GM23338 (cell line): ENCODE measurements around the gene MED20. TPM values are rescaled to one million over a fixed set of nuclear protein-coding genes. Genes with fewer than 3 reads are reported as not detected.

Experiments
- ATAC-seq: fragments of 200-7000 bp; cut with Tn5 transposase; 3 replicates; pipeline ENCODE4 v1.9.1; 2020
- DNase-seq: peaks from one replicate; pipeline ENCODE4 v3.0.0-alpha.2; 2015; ENCODE audit warnings: low spot score
- H2AFZ ChIP-seq: fragments of 200-600 bp; sonication (generic); 2 replicates; pipeline ENCODE4 v1.8.0; 2016; ENCODE audit warnings: antibody characterized with exemption, mild to moderate bottlenecking, moderate library complexity
- H3F3A ChIP-seq: fragments of 200-600 bp; sonication (generic); replicated peaks from 2 replicates; pipeline ENCODE4 v1.8.0; 2017; ENCODE audit warnings: antibody characterized with exemption, mixed run types, low read depth
- H3K27ac ChIP-seq: fragments of 200-600 bp; sonication (generic); 2 replicates; pipeline ENCODE4 v1.6.1; 2016; ENCODE audit warnings: low read depth
- H3K27me3 ChIP-seq: fragments of 200-600 bp; sonication (generic); 2 replicates; pipeline ENCODE4 v1.8.0; 2016; ENCODE audit warnings: mild to moderate bottlenecking, mixed run types, moderate library complexity; ENCODE audit not compliant: insufficient read depth
- H3K36me3 ChIP-seq: fragments of 200-600 bp; sonication (generic); 2 replicates; pipeline ENCODE4 v1.8.0; 2016; ENCODE audit warnings: mild to moderate bottlenecking; ENCODE audit not compliant: insufficient read depth
- H3K4me1 ChIP-seq: fragments of 200-600 bp; sonication (generic); 2 replicates; pipeline ENCODE4 v1.8.0; 2016; ENCODE audit warnings: mild to moderate bottlenecking, moderate library complexity; ENCODE audit not compliant: insufficient read depth
- H3K4me2 ChIP-seq: fragments of 200-600 bp; sonication (generic); 2 replicates; pipeline ENCODE4 v1.7.1; 2017; ENCODE audit warnings: mixed run types
- H3K4me3 ChIP-seq: fragments of 200-600 bp; sonication (generic); 2 replicates; pipeline ENCODE4 v1.6.1; 2016; ENCODE audit warnings: mixed run types
- H3K79me2 ChIP-seq: fragments of 200-600 bp; sonication (generic); replicated peaks from 2 replicates; pipeline ENCODE4 v1.8.0; 2017; ENCODE audit warnings: mild to moderate bottlenecking; ENCODE audit not compliant: insufficient read depth
- H3K9me2 ChIP-seq: fragments of 200-600 bp; sonication (generic); 2 replicates; pipeline ENCODE4 v1.8.0; 2017; ENCODE audit not compliant: insufficient read depth
- H4K20me1 ChIP-seq: fragments of 200-600 bp; sonication (generic); replicated peaks from 2 replicates; pipeline ENCODE4 v1.8.0; 2017; ENCODE audit warnings: mild to moderate bottlenecking; ENCODE audit not compliant: insufficient read depth
- H3K27ac Mint-ChIP-seq: 2 replicates; pipeline ENCODE4 v1.8.0; 2020; ENCODE audit warnings: inconsistent platforms, mild to moderate bottlenecking, moderate library complexity, mixed read lengths
- H3K27me3 Mint-ChIP-seq: 3 replicates; pipeline ENCODE4 v1.8.0; 2022; ENCODE audit warnings: low read depth, mild to moderate bottlenecking, moderate library complexity, mixed read lengths, inconsistent platforms; ENCODE audit not compliant: insufficient read depth, poor library complexity
- H3K36me3 Mint-ChIP-seq: 3 replicates; pipeline ENCODE4 v1.8.0; 2021; ENCODE audit warnings: low read depth, mild to moderate bottlenecking, inconsistent platforms, moderate library complexity, mixed read lengths
- H3K4me1 Mint-ChIP-seq: 3 replicates; pipeline ENCODE4 v1.8.0; 2020; ENCODE audit warnings: mild to moderate bottlenecking, inconsistent platforms, mixed read lengths
- H3K4me3 Mint-ChIP-seq: 3 replicates; pipeline ENCODE4 v1.8.0; 2021; ENCODE audit warnings: moderate library complexity, mild to moderate bottlenecking, inconsistent platforms, mixed read lengths
- H3K9me3 Mint-ChIP-seq: 3 replicates; pipeline ENCODE4 v1.8.0; 2020; ENCODE audit warnings: moderate library complexity, mild to moderate bottlenecking, inconsistent platforms, mixed read lengths
- NANOG ChIP-seq: IDR thresholded peaks from 2 replicates; pipeline ENCODE4 v1.6.1; 2016; ENCODE audit warnings: antibody characterized with exemption, borderline replicate concordance
- POLR2AphosphoS5 ChIP-seq: IDR thresholded peaks from 2 replicates; pipeline ENCODE4 v1.6.1; 2016; ENCODE audit warnings: antibody characterized with exemption, low read depth
- polyA plus RNA-seq: library from polyadenylated mRNA; unstranded; fragments of >200 nt; fragmentation: Nextera tagmentation; extraction: Ambion mirVana; gene quantifications from 2 replicates; pipeline ENCODE4 v1.2.1, GENCODE V29; 2016
- small RNA-seq: library from RNA; depleted of rRNA; stranded (forward); fragments of <200 nt; gene quantifications from one replicate; pipeline ENCODE3, GENCODE V24; 2014; ENCODE audit warnings: low replicate concordance
- total RNA-seq: library from RNA; depleted of rRNA; stranded (reverse); fragments of >200 nt; shearing (Covaris generic); gene quantifications from 2 replicates; pipeline ENCODE4 v1.2.3, GENCODE V29; 2014; rRNA removed

The MED20 gene
- total and polyA plus RNA-seq, 2 experiments from 2014 or later, result 20.1 to 39.3 TPM

GRCh38 chr6:41858703-41859102 is 62.2 kb downstream of the MED20 start:
- DNase-seq (no peak), ATAC-seq (no peak)
- H3K4me3 ChIP-seq, result no peak overlapping the region
- Mint-ChIP-seq H3K4me1 (no peaks in the 10 kb centered on the region), H3K4me3 (no peak overlapping the region), H3K36me3 (no peaks in the 10 kb centered on the region), H3K27ac (no peak overlapping the region), H3K9me3 (no peaks in the 10 kb centered on the region), H3K27me3 (peaks cover 4% of the 10 kb centered on the region)
- no peaks in the 10 kb centered on the region for H3F3A ChIP-seq
- no peaks in the 10 kb centered on the region for H3K4me1 ChIP-seq
- no peaks in the 10 kb centered on the region for H3K79me2 ChIP-seq
- no peaks in the 10 kb centered on the region for H3K9me2 ChIP-seq
- no peaks in the 10 kb centered on the region for H3K27me3 ChIP-seq
- H3K4me2 ChIP-seq, result no peak overlapping the region
- no peak overlapping the region for H3K27ac ChIP-seq
- H3K36me3 ChIP-seq, result no peaks in the 10 kb centered on the region
- no peak overlapping the region for H2AFZ ChIP-seq
- no peaks in the 10 kb centered on the region; the same call in 1 of the 2 replicates for H4K20me1 ChIP-seq
- TF ChIP-seq POLR2AphosphoS5, result no peak
- no peak for TF ChIP-seq NANOG

Small RNA genes within 50 kb of the gene (small RNA-seq; reads per million reads assigned to genes)
- not detected for gene RF00019

Other genes starting within 250 kb of the MED20 start
- 1.7 and 4.3 TPM in 2 replicates for gene TFEB, start 185.5 kb downstream of the MED20 start, total RNA-seq
- gene TFEB, start 185.5 kb downstream of the MED20 start, polyA plus RNA-seq, result 1.1 and 1.3 TPM in 2 replicates
- gene PGC, start 173.7 kb downstream of the MED20 start, total RNA-seq, result not detected in 2 replicates
- not detected in 2 replicates for gene PGC, start 173.7 kb downstream of the MED20 start, polyA plus RNA-seq
- gene FRS3, start 141.2 kb downstream of the MED20 start, total RNA-seq, result 3.3 and 4.9 TPM in 2 replicates
- 1.3 and 2.0 TPM in 2 replicates for gene FRS3, start 141.2 kb downstream of the MED20 start, polyA plus RNA-seq
- gene PRICKLE4, start 140.4 kb downstream of the MED20 start, total RNA-seq, result 0.66 and 0.89 TPM in 2 replicates
- gene PRICKLE4, start 140.4 kb downstream of the MED20 start, polyA plus RNA-seq, result 0.42 and 0.48 TPM in 2 replicates
- gene TOMM6, start 133.4 kb downstream of the MED20 start, total RNA-seq, result 180 and 195 TPM in 2 replicates
- 357 and 372 TPM in 2 replicates for gene TOMM6, start 133.4 kb downstream of the MED20 start, polyA plus RNA-seq
- gene USP49, start 25.8 kb downstream of the MED20 start, total RNA-seq, result 20.2 and 21.5 TPM in 2 replicates
- 5.3 and 5.9 TPM in 2 replicates for gene USP49, start 25.8 kb downstream of the MED20 start, polyA plus RNA-seq
- 32.7 and 33.7 TPM in 2 replicates for gene BYSL, start 360 bp upstream of the MED20 start, total RNA-seq
- gene BYSL, start 360 bp upstream of the MED20 start, polyA plus RNA-seq, result 30.3 and 35.3 TPM in 2 replicates
- 24.5 and 30.9 TPM in 2 replicates for gene CCND3, start 20.7 kb upstream of the MED20 start, total RNA-seq
- 19.1 and 19.7 TPM in 2 replicates for gene CCND3, start 20.7 kb upstream of the MED20 start, polyA plus RNA-seq
- gene TAF8, start 129.4 kb upstream of the MED20 start, total RNA-seq, result 26.5 and 30.6 TPM in 2 replicates
- gene TAF8, start 129.4 kb upstream of the MED20 start, polyA plus RNA-seq, result 18.7 and 19.1 TPM in 2 replicates
- gene C6orf132, start 221.5 kb upstream of the MED20 start, total RNA-seq, result 40.9 and 48.3 TPM in 2 replicates
- 22.2 and 24.3 TPM in 2 replicates for gene C6orf132, start 221.5 kb upstream of the MED20 start, polyA plus RNA-seq